M059J (cell line): ENCODE results near the gene LILRB4. TPM values are rescaled to one million over a fixed set of nuclear protein-coding genes. Genes with fewer than 3 reads are reported as not detected.
"Not testable (repeated sequence)": the region's sequence is repeated elsewhere in the genome, so short reads cannot be mapped to it uniquely, and the experiment has no call there.

Source experiments
- DNase-seq: peaks from one replicate; pipeline ENCODE4 v3.0.0-alpha.2; 2012; ENCODE audit warnings: low read depth
- total RNA-seq: library from RNA; depleted of rRNA; stranded (reverse); fragments of >200 nt; shearing (Covaris generic); gene quantifications from 2 replicates; pipeline ENCODE4 v1.2.3, GENCODE V29; 2014; rRNA removed

LILRB4 gene
- total RNA-seq, 1 experiment from 2014 or later, result not detected

DNA sequence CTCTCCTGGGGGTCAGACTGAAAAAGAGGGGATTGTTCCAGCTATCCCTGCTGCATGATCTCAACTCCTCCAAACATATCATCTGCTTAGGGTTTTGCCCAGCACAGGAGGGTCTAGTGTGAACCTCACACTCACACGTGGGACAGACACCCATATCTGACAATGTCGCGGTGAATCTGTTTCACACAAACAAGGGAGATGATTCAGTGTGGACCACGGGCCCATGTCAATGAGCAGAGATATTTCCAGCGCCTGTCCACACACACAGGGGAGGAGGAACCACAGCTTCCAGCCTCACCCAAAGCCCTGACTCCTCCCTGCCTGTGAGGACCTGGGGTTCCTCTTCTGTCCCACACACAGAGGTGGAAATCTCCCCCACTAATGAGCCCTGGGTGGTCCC is 31.9 kb downstream of the LILRB4 start:
- DNase-seq, result no peak

DNA sequence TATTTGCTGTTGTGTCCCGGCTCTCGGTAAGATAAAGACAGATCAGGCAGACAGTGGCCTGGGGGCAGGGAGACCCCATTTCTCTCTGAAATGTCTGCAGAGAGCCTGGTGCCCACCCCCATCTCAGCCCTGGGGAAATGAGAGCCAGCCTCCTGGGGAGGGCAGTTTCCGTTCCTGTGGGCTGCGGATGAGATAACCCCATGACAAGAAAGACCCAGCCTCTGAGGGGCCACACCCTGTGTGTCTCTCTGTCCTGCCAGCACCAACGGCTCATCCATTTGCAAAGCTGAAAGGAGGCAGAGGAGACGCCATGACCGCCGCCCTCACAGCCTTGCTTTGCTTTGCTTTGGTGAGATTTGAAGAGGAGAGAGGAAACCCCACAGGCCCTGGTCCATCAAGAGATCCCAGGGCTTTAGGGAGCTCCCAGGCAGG is 33.3 kb downstream of the LILRB4 start:
- DNase-seq, result no peak

DNA sequence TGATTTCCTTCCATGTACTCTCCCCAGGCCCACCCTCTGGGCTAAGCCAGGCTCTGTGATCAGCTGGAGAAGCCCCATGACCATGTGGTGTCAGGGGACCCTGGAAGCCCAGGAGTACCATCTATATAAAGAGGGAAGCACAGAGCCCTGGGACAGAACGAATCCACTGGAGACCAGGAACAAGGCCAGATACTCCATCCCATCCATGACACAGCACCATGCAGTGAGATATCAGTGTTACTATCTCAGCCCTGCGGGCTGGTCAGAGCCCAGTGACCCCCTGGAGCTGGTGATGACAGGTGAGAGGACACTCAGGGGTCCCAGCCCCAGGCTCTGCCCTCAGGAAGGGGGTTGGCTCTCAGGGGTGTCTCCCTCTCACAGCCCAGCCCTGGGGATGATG is 34.0 kb downstream of the LILRB4 start:
- no peak for DNase-seq

DNA sequence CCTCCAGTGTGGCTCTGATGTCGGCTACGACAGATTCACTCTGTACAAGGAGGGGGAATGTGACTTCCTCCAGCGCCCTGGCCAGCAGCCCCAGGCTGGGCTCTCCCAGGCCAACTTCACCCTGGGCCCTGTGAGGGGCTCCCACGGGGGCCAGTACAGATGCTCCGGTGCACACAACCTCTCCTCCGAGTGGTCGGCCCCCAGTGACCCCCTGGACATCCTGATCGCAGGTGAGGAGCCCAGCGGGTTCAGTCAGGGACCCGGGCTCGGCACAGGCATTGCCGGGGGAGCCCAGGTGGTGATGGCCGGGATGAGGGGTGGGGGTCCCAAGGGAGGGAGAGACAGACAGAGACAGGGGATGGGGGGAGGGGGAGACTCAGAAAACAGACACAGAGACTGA is 34.9 kb downstream of the LILRB4 start:
- DNase-seq, result not testable (repeated sequence)

DNA sequence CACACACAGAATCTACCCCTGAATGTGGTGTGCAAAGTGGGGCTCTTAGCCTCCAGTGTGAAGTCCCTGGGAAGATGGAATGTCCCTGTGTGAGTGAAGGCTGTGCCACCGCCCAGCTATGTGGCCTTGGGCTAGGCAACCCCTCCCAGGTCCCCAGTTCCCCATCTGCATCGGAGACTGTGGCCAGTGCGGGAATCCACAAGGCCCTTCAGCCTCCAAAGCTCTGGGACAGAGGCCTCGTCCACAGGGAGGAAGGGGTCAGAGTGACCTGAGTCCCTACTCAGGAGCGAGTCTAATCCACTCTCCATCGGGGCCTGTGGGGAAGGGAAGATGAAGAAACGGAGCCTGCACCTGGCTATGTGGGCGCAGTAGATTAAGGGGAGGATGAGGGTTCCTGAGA is 42.1 kb downstream of the LILRB4 start:
- no peak for DNase-seq

DNA sequence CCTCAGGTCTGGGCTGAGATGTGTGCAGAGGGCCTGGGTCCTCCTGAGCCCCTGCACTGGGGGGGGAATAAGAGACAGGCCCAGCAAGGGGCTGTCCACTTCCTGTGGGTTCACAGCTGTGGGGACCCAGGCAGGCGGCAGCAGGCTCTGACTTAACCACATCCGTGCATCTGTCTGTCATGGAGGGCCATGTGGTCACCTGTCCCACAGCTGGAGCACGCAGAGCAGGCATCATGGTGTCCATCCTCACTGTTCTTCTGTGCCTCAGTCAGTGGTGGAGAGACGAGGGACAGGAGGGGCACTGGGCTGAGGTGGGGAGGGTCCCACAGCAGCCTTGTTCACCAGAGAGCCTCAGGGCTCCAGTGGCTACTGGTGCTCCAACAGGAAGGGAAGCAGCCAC is 45.2 kb downstream of the LILRB4 start:
- DNase-seq, result no peak

DNA sequence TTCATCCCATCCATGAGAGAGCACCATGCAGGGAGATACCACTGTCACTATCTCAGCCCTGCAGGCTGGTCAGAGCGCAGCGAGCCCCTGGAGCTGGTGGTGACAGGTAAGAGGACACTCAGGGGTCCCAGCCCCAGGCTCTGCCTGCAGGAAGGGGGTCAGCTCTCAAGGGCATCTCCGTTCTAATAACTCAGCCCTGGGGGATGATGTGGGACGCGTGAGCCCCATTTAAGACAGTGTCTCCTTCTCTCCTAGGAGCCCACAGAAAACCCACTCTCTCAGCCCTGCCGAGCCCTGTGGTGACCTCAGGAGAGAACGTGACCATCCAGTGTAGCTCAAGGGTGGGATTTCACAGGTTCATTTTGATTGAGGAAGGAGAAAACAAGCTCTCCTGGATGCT is 46.0 kb downstream of the LILRB4 start:
- DNase-seq, result no peak

DNA sequence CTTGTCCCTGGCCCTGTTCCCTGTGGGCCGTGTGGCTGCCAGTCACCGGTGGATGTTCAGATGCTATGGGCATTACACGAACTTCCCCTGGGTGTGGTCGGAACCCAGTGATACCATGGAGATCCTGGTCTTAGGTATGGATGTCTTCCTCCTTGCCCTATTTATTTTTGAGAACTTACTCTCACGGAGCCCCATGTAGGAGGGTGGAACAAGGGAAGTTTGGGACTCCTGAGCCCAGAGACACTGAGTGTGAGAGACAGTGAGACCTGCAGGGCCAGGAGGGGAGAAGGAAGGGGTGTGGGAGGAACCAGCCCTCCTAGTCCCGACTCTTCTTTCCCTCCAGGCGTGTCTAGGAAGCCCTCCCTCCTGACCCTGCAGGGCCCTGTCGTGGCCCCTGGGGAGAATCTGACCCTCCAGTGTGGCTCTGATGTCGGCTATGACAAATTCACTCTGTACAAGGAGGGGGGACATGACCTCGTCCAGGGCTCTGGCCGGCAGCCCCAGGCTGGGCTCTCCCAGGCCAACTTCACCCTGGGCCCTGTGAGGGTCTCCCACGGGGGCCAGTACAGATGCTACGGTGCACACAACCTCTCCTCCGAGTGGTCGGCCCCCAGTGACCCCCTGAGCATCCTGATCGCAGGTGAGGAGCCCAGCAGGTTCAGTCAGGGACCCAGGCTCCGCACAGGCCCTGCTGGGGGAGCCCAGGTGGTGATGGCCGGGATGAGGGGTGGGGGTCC is 46.6 kb downstream of the LILRB4 start:
- DNase-seq, result no peak

DNA sequence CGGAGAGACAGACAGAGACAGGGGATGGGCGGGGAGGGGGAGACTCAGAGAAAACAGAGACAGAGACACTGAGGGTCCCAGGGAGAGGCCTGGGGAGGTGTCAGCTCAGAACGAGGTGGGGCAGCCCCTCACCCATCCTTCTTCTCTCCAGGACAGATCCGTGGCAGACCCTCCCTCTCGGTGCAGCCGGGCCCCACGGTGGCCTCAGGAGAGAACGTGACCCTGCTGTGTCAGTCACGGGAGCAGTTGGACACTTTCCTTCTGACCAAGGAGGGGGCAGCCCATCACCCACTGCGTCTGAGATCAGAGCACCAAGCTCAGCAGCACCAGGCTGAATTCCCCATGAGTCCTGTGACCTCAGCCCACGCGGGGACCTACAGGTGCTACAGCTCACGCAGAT is 47.2 kb downstream of the LILRB4 start:
- not testable (repeated sequence) for DNase-seq

Other genes starting within 250 kb of the LILRB4 start
- not detected in 2 replicates for gene TTYH1, start 247.5 kb upstream of the LILRB4 start, total RNA-seq
- 8.6 and 10.5 TPM in 2 replicates for gene LENG8, start 213.8 kb upstream of the LILRB4 start, total RNA-seq
- gene LENG9, start 199.2 kb upstream of the LILRB4 start, total RNA-seq, result 1.2 and 2.0 TPM in 2 replicates
- gene CDC42EP5, start 189.7 kb upstream of the LILRB4 start, total RNA-seq, result 0.25 TPM in 1 of 2 replicates, not detected in the other
- not detected in 2 replicates for gene LAIR2, start 160.2 kb upstream of the LILRB4 start, total RNA-seq
- not detected in 2 replicates for gene LILRA2, start 89.2 kb upstream of the LILRB4 start, total RNA-seq
- gene LILRA1, start 69.4 kb upstream of the LILRB4 start, total RNA-seq, result not detected in 2 replicates
- gene LILRB1, start 32.5 kb upstream of the LILRB4 start, total RNA-seq, result not detected in 2 replicates
- not detected in 2 replicates for gene KIR3DL3, start 61.5 kb downstream of the LILRB4 start, total RNA-seq
- not detected in 2 replicates for gene KIR2DL3, start 75.5 kb downstream of the LILRB4 start, total RNA-seq
- gene KIR2DL1, start 106.8 kb downstream of the LILRB4 start, total RNA-seq, result not detected in 2 replicates
- gene KIR2DL4, start 140.6 kb downstream of the LILRB4 start, total RNA-seq, result not detected in 2 replicates
- gene KIR3DL1, start 153.5 kb downstream of the LILRB4 start, total RNA-seq, result not detected in 2 replicates
- not detected in 2 replicates for gene KIR2DS4, start 169.7 kb downstream of the LILRB4 start, total RNA-seq
- not detected in 2 replicates for gene KIR3DL2, start 187.5 kb downstream of the LILRB4 start, total RNA-seq
- gene FCAR, start 211.2 kb downstream of the LILRB4 start, total RNA-seq, result not detected in 2 replicates
- not detected in 2 replicates for gene NCR1, start 243.2 kb downstream of the LILRB4 start, total RNA-seq